NCI-H2227 (cell line): ENCODE measurements around the gene CPNE4.
A peak's percentile ranks its signal among the peaks of the same experiment; 100 is the strongest.
"Not testable (repeated sequence)": the region's sequence is repeated elsewhere in the genome, so short reads cannot be mapped to it uniquely, and the experiment has no call there.

Source experiments
- DNase-seq: peaks from one replicate; lab custom pipeline; 2025; ENCODE audit not compliant: unreplicated experiment; lab: John Stamatoyannopoulos, UW

Gene CPNE4

GRCh38 chr3:132034486-132035464 lies at the start of gene CPNE4:
Gene CPNE4, minus strand, starts transcription at chr3:132035014.
- peak; percentile 88 for DNase-seq

- no peak for DNase-seq
These were observed 48.9 kb upstream of the CPNE4 start for GRCh38 chr3:132083583-132084279.

GRCh38 chr3:132083159-132083558 lies 48.3 kb upstream of the CPNE4 start:
- no peak for DNase-seq

GRCh38 chr3:132079147-132079546 lies 44.3 kb upstream of the CPNE4 start:
- DNase-seq: no peak

GRCh38 chr3:132073771-132074170 lies 39.0 kb upstream of the CPNE4 start:
- no peak for DNase-seq

GRCh38 chr3:132071043-132071442 lies 36.2 kb upstream of the CPNE4 start:
- DNase-seq: no peak

GRCh38 chr3:132064114-132064513 lies 29.3 kb upstream of the CPNE4 start:
- no peak for DNase-seq

GRCh38 chr3:132062535-132062934 lies 27.7 kb upstream of the CPNE4 start:
- no peak for DNase-seq

- DNase-seq: no peak
These were observed 21.1 kb upstream of the CPNE4 start for GRCh38 chr3:132055872-132056271.

GRCh38 chr3:132047209-132047608 lies 12.4 kb upstream of the CPNE4 start:
- no peak for DNase-seq

- not testable (repeated sequence) for DNase-seq
These were observed 10.1 kb upstream of the CPNE4 start for GRCh38 chr3:132044874-132045273.

GRCh38 chr3:132042681-132043080 lies 7.9 kb upstream of the CPNE4 start:
- DNase-seq: no peak

- peak; percentile 44 for DNase-seq
These were observed 3.5 kb upstream of the CPNE4 start for GRCh38 chr3:132038198-132038825.

GRCh38 chr3:132037581-132037980 lies 2.8 kb upstream of the CPNE4 start:
- no peak for DNase-seq

- no peak for DNase-seq
These were observed 2.2 kb upstream of the CPNE4 start for GRCh38 chr3:132037056-132037455.

- no peak for DNase-seq
These were observed 723 bp downstream of the CPNE4 start for GRCh38 chr3:132034097-132034485.

- peak; percentile 41 for DNase-seq
These were observed 1.3 kb downstream of the CPNE4 start for GRCh38 chr3:132033471-132033870.

- no peak for DNase-seq
These were observed 1.9 kb downstream of the CPNE4 start for GRCh38 chr3:132032959-132033358.

GRCh38 chr3:132029182-132029902 lies 5.5 kb downstream of the CPNE4 start:
- DNase-seq: peak; percentile 87

- no peak for DNase-seq
These were observed 11.9 kb downstream of the CPNE4 start for GRCh38 chr3:132022914-132023313.

GRCh38 chr3:132020058-132020457 lies 14.8 kb downstream of the CPNE4 start:
- no peak for DNase-seq
